Skeletal muscle tissue (tissue), 4 donors: ENCODE results near the gene DEPDC5. TPM values are rescaled to one million over a fixed set of nuclear protein-coding genes. Genes with fewer than 3 reads are reported as not detected.

Experiments
- H3K27ac ChIP-seq: one replicate; pipeline ENCODE4 v1.7.0; 2013; ENCODE audit warnings: mild to moderate bottlenecking, low read depth, low read length, inconsistent platforms
- H3K27me3 ChIP-seq, 3 donors: one replicate each; pipeline ENCODE4 v1.7.0; 2013; ENCODE audit warnings: low read length in 3 of 3; ENCODE audit not compliant: control insufficient read depth in 3 of 3, insufficient read depth in 3 of 3
- H3K36me3 ChIP-seq, 3 donors: one replicate each; pipeline ENCODE4 v1.7.0; 2013; ENCODE audit warnings: low read length in 3 of 3; ENCODE audit not compliant: control insufficient read depth in 3 of 3, insufficient read depth in 3 of 3
- H3K4me1 ChIP-seq, 3 donors: one replicate each; pipeline ENCODE4 v1.7.0; 2013; ENCODE audit warnings: low read length in 3 of 3, mild to moderate bottlenecking in 3 of 3; ENCODE audit not compliant: control insufficient read depth in 3 of 3, insufficient read depth in 3 of 3
- H3K4me3 ChIP-seq, 3 donors: one replicate each; pipeline ENCODE4 v1.7.0; 2013; ENCODE audit warnings: low read length in 3 of 3
- H3K9ac ChIP-seq, 3 donors: one replicate each; pipeline ENCODE4 v1.7.0; 2013; ENCODE audit warnings: low read length in 3 of 3, mild to moderate bottlenecking in 3 of 3, moderate library complexity in 2 of 3, low read depth in 1 of 3
- H3K9me3 ChIP-seq, 3 donors: one replicate each; pipeline ENCODE4 v1.7.0; 2013; ENCODE audit warnings: low read length in 3 of 3; ENCODE audit not compliant: control insufficient read depth in 3 of 3
- total RNA-seq: library from RNA; depleted of rRNA; stranded (reverse); fragments of >200 nt; gene quantifications from one replicate; pipeline ENCODE4 v1.2.3, GENCODE V29; 2014
- donor health status: Osteomylitis.

The DEPDC5 gene
- total RNA-seq, 1 donor from 2014 or later: 14.1 TPM

DNA sequence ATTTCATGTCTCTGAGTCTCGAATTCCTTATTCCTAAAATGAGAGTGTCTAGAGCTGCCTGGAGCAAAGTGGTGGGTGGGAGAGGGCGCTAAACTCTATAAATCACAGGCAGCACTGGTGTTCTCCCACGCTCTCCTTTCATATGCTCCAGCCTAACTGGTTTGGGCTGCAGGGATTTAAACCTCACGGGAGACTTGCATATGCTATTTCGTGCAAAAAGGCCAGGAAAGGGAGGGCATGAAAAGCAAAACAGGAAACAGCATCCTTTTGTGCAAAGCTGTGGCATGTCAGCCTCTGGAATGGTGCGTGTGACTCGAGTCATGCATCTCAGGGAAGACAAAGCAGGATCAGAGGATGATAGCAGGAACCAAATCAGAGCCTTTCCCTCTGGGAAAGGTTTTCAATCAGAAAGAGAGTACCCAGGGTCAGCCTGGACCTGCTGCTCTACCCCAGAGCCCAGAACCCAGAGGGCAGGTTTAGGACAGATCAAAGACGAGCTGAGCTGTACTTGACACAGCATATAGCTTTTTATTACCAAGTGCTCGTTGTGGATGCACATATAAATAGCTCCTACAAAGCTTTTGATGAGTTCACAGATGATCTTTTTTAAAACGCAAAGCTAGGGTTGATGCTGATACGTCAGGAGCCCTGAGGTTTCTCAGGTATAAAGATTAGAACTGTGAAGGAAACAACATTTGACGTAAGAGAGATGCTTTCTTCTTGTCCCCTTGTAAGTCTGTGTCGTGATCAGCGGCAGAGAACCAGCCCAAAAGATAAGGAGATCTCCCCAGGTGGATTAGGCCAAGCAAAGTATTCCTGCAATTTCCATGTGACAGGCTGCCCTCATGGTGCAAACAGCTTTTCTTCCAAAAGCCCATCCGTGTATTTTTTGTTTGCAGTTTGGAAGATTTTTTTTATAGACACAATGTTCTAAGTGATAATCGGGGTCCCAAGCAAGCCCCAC is 144.3 kb downstream of the DEPDC5 start:
- no peaks in the 10 kb centered on the region for H3K4me1 ChIP-seq
- H3K4me3 ChIP-seq: no peak overlapping the region
- no peaks in the 10 kb centered on the region for H3K27me3 ChIP-seq
- H3K9ac ChIP-seq: no peak overlapping the region
- peaks cover 17 to 35% (median 25%) of the 10 kb centered on the region in 3 donors for H3K36me3 ChIP-seq
- no peak overlapping the region for H3K27ac ChIP-seq
- no peaks in the 10 kb centered on the region for H3K9me3 ChIP-seq

DNA sequence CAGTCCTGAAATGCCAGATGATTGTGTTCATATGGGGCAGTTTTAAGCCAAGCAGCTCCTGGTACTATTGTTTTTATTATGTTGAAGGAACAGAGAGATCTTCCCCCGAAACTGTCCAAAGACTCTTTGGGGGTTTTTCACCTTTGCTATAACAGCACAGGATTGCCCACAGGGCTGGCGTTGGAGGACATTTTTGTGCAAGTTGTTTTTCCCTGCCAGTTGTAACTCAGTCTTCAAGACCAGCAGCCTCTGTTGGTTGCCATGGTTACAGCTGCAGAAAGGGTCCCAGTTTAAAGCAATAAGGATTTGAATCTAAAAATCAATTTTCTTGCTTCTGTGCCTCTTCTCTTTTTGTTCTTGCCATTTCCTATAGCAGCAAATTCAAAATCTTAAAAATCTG is 145.1 kb downstream of the DEPDC5 start:
- H3K9me3 ChIP-seq: no peaks in the 10 kb centered on the region
- H3K4me1 ChIP-seq: no peaks in the 10 kb centered on the region
- no peak overlapping the region for H3K9ac ChIP-seq
- H3K4me3 ChIP-seq: no peak overlapping the region
- no peak overlapping the region for H3K27ac ChIP-seq
- no peaks in the 10 kb centered on the region for H3K27me3 ChIP-seq
- H3K36me3 ChIP-seq: peaks cover 17 to 30% (median 25%) of the 10 kb centered on the region in 3 donors

GRCh38 chr22:31899669-31900068 is 145.8 kb downstream of the DEPDC5 start:
- Histone ChIP-seq H3K9me3 (no peaks in the 10 kb centered on the region), H3K36me3 (peaks cover 17 to 30% (median 25%) of the 10 kb centered on the region in 3 donors), H3K27ac (no peak overlapping the region), H3K9ac (no peak overlapping the region), H3K4me3 (no peak overlapping the region), H3K4me1 (no peaks in the 10 kb centered on the region), H3K27me3 (no peaks in the 10 kb centered on the region)

DNA sequence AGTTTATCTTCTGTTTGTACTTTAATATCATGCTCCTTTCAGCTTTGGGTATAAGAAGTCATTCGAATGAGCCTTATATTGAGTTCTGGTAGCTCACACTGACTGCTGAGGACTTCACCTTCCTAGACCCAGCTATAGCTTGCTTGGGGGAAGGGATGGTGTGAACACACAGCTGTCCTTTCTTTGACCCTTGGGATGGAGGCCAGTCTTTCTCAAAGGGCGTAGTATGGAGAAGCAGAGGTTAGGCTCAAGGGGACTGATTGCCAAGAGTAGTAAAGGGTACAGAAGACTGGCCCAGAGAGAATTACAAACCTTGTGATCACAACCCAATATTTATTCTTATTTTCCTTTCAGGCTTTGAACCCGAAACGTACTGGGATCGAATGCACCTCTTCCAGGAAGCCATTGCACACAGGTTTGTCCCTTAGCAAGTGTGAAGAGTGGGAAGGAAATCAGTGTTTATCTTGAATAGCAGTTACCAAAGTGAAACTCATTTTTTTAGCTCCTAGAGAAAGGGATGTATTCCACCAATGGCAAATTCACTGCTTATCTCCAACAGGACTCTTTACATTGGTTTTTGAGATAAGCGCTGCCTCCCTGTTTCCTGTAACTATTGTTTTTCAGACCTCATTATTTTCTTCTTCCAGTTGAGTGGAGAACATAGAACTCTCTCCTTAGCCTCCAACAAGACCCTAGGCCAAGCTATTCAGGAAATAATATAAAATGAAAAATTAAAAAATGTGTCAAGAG is 147.7 kb downstream of the DEPDC5 start:
- no peaks in the 10 kb centered on the region for H3K4me1 ChIP-seq
- no peak overlapping the region for H3K27ac ChIP-seq
- no peaks in the 10 kb centered on the region for H3K27me3 ChIP-seq
- H3K9me3 ChIP-seq: no peaks in the 10 kb centered on the region
- H3K9ac ChIP-seq: no peak overlapping the region
- peaks cover 13 to 34% (median 31%) of the 10 kb centered on the region in 3 donors for H3K36me3 ChIP-seq
- no peak overlapping the region for H3K4me3 ChIP-seq

DNA sequence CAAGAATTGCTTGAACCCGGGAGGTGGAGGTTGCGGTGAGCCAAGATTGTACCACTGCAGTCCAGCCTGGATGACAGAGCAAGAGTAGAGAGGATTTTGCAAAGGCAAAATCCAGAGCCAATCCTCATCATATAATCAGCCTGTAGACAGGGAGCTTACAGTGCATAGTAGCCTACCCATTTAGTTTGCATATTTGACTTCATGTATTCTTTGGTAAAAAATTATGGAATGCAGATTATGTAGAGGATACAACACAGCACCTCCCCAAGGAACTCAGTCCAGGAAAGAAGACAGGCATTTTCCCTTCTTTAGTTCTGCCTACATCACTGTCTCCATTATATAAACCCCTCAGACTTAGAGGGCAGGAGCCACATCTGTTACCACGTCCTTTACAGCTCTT is 150.8 kb downstream of the DEPDC5 start:
- H3K9me3 ChIP-seq: no peaks in the 10 kb centered on the region
- no peaks in the 10 kb centered on the region for H3K4me1 ChIP-seq
- H3K27ac ChIP-seq: no peak overlapping the region
- no peak overlapping the region for H3K4me3 ChIP-seq
- H3K27me3 ChIP-seq: no peaks in the 10 kb centered on the region
- H3K36me3 ChIP-seq: peaks cover 9 to 30% (median 29%) of the 10 kb centered on the region in 3 donors
- H3K9ac ChIP-seq: no peak overlapping the region

- no peaks in the 10 kb centered on the region for H3K9me3 ChIP-seq
- H3K4me1 ChIP-seq: no peaks in the 10 kb centered on the region
- H3K9ac ChIP-seq: no peak overlapping the region
- no peak overlapping the region for H3K27ac ChIP-seq
- H3K4me3 ChIP-seq: no peak overlapping the region
- no peaks in the 10 kb centered on the region for H3K27me3 ChIP-seq
- H3K36me3 ChIP-seq: peaks cover 9 to 30% (median 29%) of the 10 kb centered on the region in 3 donors
These were observed 151.5 kb downstream of the DEPDC5 start for GRCh38 chr22:31905356-31905755.

DNA sequence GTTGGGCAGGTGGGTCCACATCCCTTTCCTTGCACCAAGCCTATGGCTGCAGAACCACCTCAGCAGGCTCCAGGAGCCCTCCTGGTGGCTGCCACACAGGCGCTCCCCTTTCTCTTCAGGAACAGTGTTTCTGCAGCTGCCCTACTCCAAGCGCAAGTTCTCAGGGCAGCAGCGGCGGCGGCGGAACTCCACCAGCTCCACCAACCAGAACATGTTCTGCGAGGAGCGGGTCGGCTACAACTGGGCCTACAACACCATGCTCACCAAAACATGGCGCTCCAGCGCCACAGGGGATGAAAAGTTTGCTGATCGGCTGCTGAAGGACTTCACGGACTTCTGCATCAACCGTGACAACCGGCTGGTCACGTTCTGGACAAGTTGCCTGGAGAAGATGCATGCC is 152.3 kb downstream of the DEPDC5 start:
- no peak overlapping the region for H3K4me3 ChIP-seq
- peaks cover 9 to 30% (median 28%) of the 10 kb centered on the region in 3 donors for H3K36me3 ChIP-seq
- no peaks in the 10 kb centered on the region for H3K27me3 ChIP-seq
- no peak overlapping the region for H3K27ac ChIP-seq
- no peak overlapping the region for H3K9ac ChIP-seq
- H3K4me1 ChIP-seq: no peaks in the 10 kb centered on the region
- no peaks in the 10 kb centered on the region for H3K9me3 ChIP-seq

DNA sequence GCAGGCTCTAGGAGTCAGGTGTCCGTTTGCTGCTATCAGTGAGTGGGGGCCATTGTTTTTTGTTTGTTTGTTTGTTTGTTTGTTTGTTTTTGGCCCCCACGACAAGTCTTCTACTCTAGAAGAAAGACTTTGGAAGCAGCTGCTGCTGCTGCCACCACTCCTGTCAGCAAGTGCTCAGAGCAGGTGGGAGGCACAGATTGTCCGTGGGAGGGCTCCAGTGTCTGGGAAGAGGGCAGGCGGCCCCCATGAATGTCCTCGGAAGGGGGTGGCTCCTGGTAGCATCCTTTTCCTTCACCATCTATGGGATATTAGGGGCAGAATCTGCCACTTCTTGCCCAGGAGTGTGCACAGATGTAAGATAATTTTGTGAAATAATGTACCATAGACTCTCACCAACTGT is 152.8 kb downstream of the DEPDC5 start:
- no peaks in the 10 kb centered on the region for H3K27me3 ChIP-seq
- H3K27ac ChIP-seq: no peak overlapping the region
- H3K4me1 ChIP-seq: no peaks in the 10 kb centered on the region
- no peak overlapping the region for H3K9ac ChIP-seq
- no peak overlapping the region for H3K4me3 ChIP-seq
- H3K36me3 ChIP-seq: peaks cover 9 to 26% (median 25%) of the 10 kb centered on the region in 3 donors
- no peaks in the 10 kb centered on the region for H3K9me3 ChIP-seq

GRCh38 chr22:31909977-31910376 is 156.2 kb downstream of the DEPDC5 start:
- no peaks in the 10 kb centered on the region for H3K4me1 ChIP-seq
- no peak overlapping the region for H3K4me3 ChIP-seq
- H3K9ac ChIP-seq: no peak overlapping the region
- H3K27me3 ChIP-seq: no peaks in the 10 kb centered on the region
- peaks cover 5 to 17% (median 13%) of the 10 kb centered on the region in 3 donors for H3K36me3 ChIP-seq
- no peaks in the 10 kb centered on the region for H3K9me3 ChIP-seq
- no peak overlapping the region for H3K27ac ChIP-seq
